Measurements from ENCODE around the gene TFAP2E. TPM values are rescaled to one million over a fixed set of nuclear protein-coding genes. Genes with fewer than 3 reads are reported as not detected.

TFAP2E gene
- polyA plus RNA-seq (2013, experiment 1 of 2) = 0.20 TPM
- 0.19 TPM for polyA plus RNA-seq (2013, experiment 2 of 2)

- H3K9ac ChIP-seq (ENCODE audit: low read depth, low read length) = 0 out of 2 replicates have a peak within 1 kb of the TSS, but pooled peaks have one; percentile 25
- peaks cover 89% of the 10 kb centered on the region for H3K27me3 ChIP-seq (ENCODE audit: insufficient read depth, low read length)
- H3K4me1 ChIP-seq (ENCODE audit: insufficient read depth, low read length) = 0 out of 2 replicates have a peak, but pooled peaks cover 2% of the 10 kb centered on the region
- no peaks in the 10 kb centered on the region for H3K36me3 ChIP-seq (ENCODE audit: insufficient read depth, low read length)
- H3K4me3 ChIP-seq (ENCODE audit: low read length) = peak within 1 kb of the TSS; percentile 62
- no peak within 1 kb of the TSS for H3K27ac ChIP-seq (ENCODE audit: low read depth, low read length)
- H3K9me3 ChIP-seq (ENCODE audit: insufficient read depth, low read depth, low read length) = no peaks in the 10 kb centered on the region
- WGBS = 2% methylated on average over 95 of the region's 95 CpGs
These were observed at the start of gene TFAP2E for GRCh38 chr1:35573198-35574124. TSS of gene TFAP2E (plus strand) at chr1:35573314. CDS start at chr1:35573578, 264 bp downstream.

DNA sequence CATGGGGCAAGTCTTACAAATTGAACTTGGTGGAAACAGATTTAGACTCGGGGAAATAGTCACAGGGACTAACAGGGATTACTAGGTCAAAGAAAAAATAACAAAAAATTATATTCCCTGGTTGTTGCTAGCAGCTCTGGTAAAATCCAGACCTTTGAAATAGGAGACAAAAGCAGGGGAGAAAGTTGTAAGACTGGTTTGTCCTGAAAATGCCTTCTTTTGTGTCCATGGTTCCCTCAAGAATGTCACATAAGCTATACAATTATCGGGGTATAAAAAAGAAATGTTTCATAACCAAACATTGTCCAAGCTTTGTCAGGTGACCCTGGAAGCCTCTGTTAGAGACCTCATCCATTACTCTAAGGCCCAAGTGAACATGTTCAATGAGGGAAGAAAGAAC, 49.0 kb upstream of the TFAP2E start:
- Histone ChIP-seq H3K9ac (ENCODE audit: low read depth, low read length) (no peak overlapping the region), H3K4me1 (ENCODE audit: insufficient read depth, low read length) (peaks cover 19% of the 10 kb centered on the region), H3K36me3 (ENCODE audit: insufficient read depth, low read length) (peaks cover 7% of the 10 kb centered on the region; the same call in 1 of the 2 replicates), H3K4me3 (ENCODE audit: low read length) (peak overlapping the region; percentile 3; the same call in 1 of the 2 replicates), H3K27me3 (ENCODE audit: insufficient read depth, low read length) (no peaks in the 10 kb centered on the region), H3K9me3 (ENCODE audit: insufficient read depth, low read depth, low read length) (no peaks in the 10 kb centered on the region; the same call in 1 of the 2 replicates), H3K27ac (ENCODE audit: low read depth, low read length) (no peak overlapping the region)
- WGBS = 100% methylated on average over 2 of the region's 2 CpGs

- Histone ChIP-seq H3K27ac (ENCODE audit: low read depth, low read length) (no peak overlapping the region), H3K36me3 (ENCODE audit: insufficient read depth, low read length) (peaks cover 37% of the 10 kb centered on the region), H3K4me1 (ENCODE audit: insufficient read depth, low read length) (peaks cover 13% of the 10 kb centered on the region), H3K27me3 (ENCODE audit: insufficient read depth, low read length) (no peaks in the 10 kb centered on the region), H3K9ac (ENCODE audit: low read depth, low read length) (no peak overlapping the region), H3K4me3 (ENCODE audit: low read length) (no peak overlapping the region), H3K9me3 (ENCODE audit: insufficient read depth, low read depth, low read length) (peaks cover 4% of the 10 kb centered on the region; the same call in 1 of the 2 replicates)
- WGBS = 74% methylated on average over 5 of the region's 5 CpGs
These were observed 42.9 kb upstream of the TFAP2E start for GRCh38 chr1:35530168-35530567.

DNA sequence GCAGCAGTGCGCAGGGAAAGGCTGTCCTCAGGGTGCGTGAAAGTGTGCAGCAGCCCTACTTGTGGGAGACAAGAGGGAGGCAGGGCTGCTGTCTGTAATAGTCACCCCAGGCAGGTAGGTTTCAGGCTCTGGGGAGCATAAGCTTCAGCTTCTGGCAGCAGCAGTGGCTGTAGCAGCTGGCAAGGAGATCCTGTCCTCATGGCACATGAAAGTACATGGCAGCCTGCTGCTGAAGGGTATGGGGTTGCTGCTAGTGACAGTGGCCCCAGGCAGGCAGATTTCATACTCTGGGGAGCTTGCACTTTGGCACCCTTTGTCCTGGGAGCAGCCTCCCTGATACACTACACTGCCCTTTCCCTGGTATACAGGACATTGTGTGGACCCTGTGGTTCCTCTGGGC, 42.2 kb upstream of the TFAP2E start:
- peaks cover 19% of the 10 kb centered on the region for H3K4me1 ChIP-seq (ENCODE audit: insufficient read depth, low read length)
- H3K4me3 ChIP-seq (ENCODE audit: low read length) = no peak overlapping the region
- peaks cover 37% of the 10 kb centered on the region for H3K36me3 ChIP-seq (ENCODE audit: insufficient read depth, low read length)
- WGBS = 93% methylated on average over 2 of the region's 2 CpGs
- no peaks in the 10 kb centered on the region for H3K27me3 ChIP-seq (ENCODE audit: insufficient read depth, low read length)
- peaks cover 4% of the 10 kb centered on the region; the same call in 1 of the 2 replicates for H3K9me3 ChIP-seq (ENCODE audit: insufficient read depth, low read depth, low read length)
- H3K9ac ChIP-seq (ENCODE audit: low read depth, low read length) = no peak overlapping the region
- no peak overlapping the region for H3K27ac ChIP-seq (ENCODE audit: low read depth, low read length)

DNA sequence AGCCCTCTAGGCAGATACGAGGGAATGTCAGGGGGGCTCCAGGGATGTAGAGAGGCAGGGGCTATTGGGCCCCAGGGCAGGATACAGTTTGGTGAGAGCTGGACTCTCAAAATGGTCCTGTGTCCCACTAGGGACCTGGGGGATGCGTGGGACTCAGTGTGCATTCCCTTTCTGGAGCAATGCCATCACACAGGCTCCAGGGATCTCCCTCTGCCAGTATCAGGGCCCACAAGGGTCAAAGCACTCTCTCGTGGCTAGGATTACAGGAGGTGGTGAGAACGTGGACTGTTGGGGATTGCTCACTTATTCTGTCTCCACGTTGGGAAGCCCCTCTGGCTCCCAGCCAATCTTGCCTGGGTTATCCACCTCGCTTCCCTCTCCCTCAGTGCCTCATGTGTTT, 41.7 kb upstream of the TFAP2E start:
- peaks cover 23% of the 10 kb centered on the region for H3K4me1 ChIP-seq (ENCODE audit: insufficient read depth, low read length)
- no peak overlapping the region for H3K4me3 ChIP-seq (ENCODE audit: low read length)
- H3K9ac ChIP-seq (ENCODE audit: low read depth, low read length) = no peak overlapping the region
- no peaks in the 10 kb centered on the region for H3K27me3 ChIP-seq (ENCODE audit: insufficient read depth, low read length)
- WGBS = 96% methylated on average over 6 of the region's 6 CpGs
- H3K27ac ChIP-seq (ENCODE audit: low read depth, low read length) = no peak overlapping the region
- H3K36me3 ChIP-seq (ENCODE audit: insufficient read depth, low read length) = peaks cover 37% of the 10 kb centered on the region
- H3K9me3 ChIP-seq (ENCODE audit: insufficient read depth, low read depth, low read length) = peaks cover 4% of the 10 kb centered on the region; the same call in 1 of the 2 replicates

- Histone ChIP-seq H3K36me3 (ENCODE audit: insufficient read depth, low read length) (peaks cover 37% of the 10 kb centered on the region), H3K9ac (ENCODE audit: low read depth, low read length) (no peak overlapping the region), H3K27me3 (ENCODE audit: insufficient read depth, low read length) (no peaks in the 10 kb centered on the region), H3K9me3 (ENCODE audit: insufficient read depth, low read depth, low read length) (peaks cover 4% of the 10 kb centered on the region; the same call in 1 of the 2 replicates), H3K4me1 (ENCODE audit: insufficient read depth, low read length) (peaks cover 36% of the 10 kb centered on the region), H3K4me3 (ENCODE audit: low read length) (no peak overlapping the region), H3K27ac (ENCODE audit: low read depth, low read length) (no peak overlapping the region)
- 88% methylated on average over 1 of the region's 1 CpG for WGBS
These were observed 40.5 kb upstream of the TFAP2E start for GRCh38 chr1:35532497-35533223.

GRCh38 chr1:35533586-35533985, 39.5 kb upstream of the TFAP2E start:
- Histone ChIP-seq H3K27ac (ENCODE audit: low read depth, low read length) (no peak overlapping the region), H3K9me3 (ENCODE audit: insufficient read depth, low read depth, low read length) (peaks cover 4% of the 10 kb centered on the region; the same call in 1 of the 2 replicates)
- 65% methylated on average over 1 of the region's 1 CpG for WGBS

GRCh38 chr1:35535243-35535642, 37.9 kb upstream of the TFAP2E start:
- Histone ChIP-seq H3K9me3 (ENCODE audit: insufficient read depth, low read depth, low read length) (peaks cover 3% of the 10 kb centered on the region; the same call in 1 of the 2 replicates), H3K36me3 (ENCODE audit: insufficient read depth, low read length) (peaks cover 21% of the 10 kb centered on the region), H3K4me1 (ENCODE audit: insufficient read depth, low read length) (peaks cover 51% of the 10 kb centered on the region)

More at GRCh38 chr1:35533586-35533985, 39.5 kb upstream of the TFAP2E start:
- Histone ChIP-seq H3K27me3 (ENCODE audit: insufficient read depth, low read length) (no peaks in the 10 kb centered on the region), H3K4me1 (ENCODE audit: insufficient read depth, low read length) (peaks cover 40% of the 10 kb centered on the region), H3K9ac (ENCODE audit: low read depth, low read length) (no peak overlapping the region), H3K36me3 (ENCODE audit: insufficient read depth, low read length) (peaks cover 34% of the 10 kb centered on the region), H3K4me3 (ENCODE audit: low read length) (no peak overlapping the region)

DNA sequence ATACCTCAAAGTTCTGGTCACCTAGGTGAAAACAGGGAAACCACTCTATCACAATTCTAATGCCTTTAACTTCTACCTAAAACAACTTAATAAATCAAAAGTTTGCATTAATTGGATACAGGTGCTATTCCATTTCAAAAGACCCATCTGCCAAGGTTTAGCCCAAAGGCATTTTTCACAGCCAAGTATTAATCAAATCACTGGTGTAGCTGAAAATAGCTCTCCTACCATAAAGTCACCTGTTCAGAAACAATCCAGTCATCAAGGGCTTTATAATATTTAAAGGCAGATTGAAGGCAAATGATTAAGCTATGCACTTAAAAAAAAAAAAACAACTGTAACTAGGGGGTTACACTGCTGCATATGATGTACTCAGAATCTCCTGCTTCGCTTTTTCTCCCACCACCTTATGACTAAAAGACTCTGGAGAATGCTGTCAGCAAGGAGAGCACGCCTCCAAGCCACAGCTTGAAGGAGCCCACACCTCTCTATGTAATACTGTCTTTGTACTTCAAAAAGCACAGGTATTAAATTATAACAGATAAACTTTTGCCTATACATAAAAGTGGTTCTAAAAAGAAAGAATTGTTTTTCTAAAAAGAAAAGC, 36.5 kb upstream of the TFAP2E start:
- WGBS = 88% methylated on average over 1 of the region's 2 CpGs
- Histone ChIP-seq H3K27ac (ENCODE audit: low read depth, low read length) (0 out of 2 replicates have a peak overlapping the region, but pooled peaks have one; percentile 53), H3K36me3 (ENCODE audit: insufficient read depth, low read length) (peaks cover 15% of the 10 kb centered on the region), H3K4me3 (ENCODE audit: low read length) (no peak overlapping the region), H3K4me1 (ENCODE audit: insufficient read depth, low read length) (peaks cover 51% of the 10 kb centered on the region), H3K9me3 (ENCODE audit: insufficient read depth, low read depth, low read length) (no peaks in the 10 kb centered on the region), H3K27me3 (ENCODE audit: insufficient read depth, low read length) (no peaks in the 10 kb centered on the region), H3K9ac (ENCODE audit: low read depth, low read length) (no peak overlapping the region)

More at GRCh38 chr1:35535243-35535642, 37.9 kb upstream of the TFAP2E start:
- H3K9ac ChIP-seq (ENCODE audit: low read depth, low read length) = no peak overlapping the region
- H3K27me3 ChIP-seq (ENCODE audit: insufficient read depth, low read length) = no peaks in the 10 kb centered on the region
- peak overlapping the region; percentile 52; the same call in 1 of the 2 replicates for H3K27ac ChIP-seq (ENCODE audit: low read depth, low read length)
- H3K4me3 ChIP-seq (ENCODE audit: low read length) = no peak overlapping the region

DNA sequence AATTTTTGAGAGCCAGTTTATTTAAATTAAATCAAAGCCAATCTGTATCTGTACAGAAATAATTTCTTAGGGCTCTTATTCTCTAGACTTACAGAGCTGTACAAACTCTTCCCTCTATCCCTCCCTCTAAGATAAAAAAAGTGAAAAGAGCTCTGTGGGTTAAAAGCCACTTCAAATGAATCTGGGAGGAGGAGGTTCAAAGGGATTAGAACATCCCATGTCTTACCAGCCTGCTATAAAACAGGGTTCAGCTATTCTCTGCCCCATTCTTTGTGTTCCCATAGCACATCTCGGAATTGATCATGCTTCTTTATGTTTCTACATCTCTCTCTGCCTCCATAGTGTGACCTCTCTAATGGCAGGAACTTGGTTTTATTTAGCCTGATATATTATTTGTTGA, 35.3 kb upstream of the TFAP2E start:
- Histone ChIP-seq H3K36me3 (ENCODE audit: insufficient read depth, low read length) (peaks cover 22% of the 10 kb centered on the region), H3K27me3 (ENCODE audit: insufficient read depth, low read length) (no peaks in the 10 kb centered on the region), H3K27ac (ENCODE audit: low read depth, low read length) (no peak overlapping the region), H3K9me3 (ENCODE audit: insufficient read depth, low read depth, low read length) (no peaks in the 10 kb centered on the region), H3K4me1 (ENCODE audit: insufficient read depth, low read length) (peaks cover 51% of the 10 kb centered on the region), H3K9ac (ENCODE audit: low read depth, low read length) (no peak overlapping the region), H3K4me3 (ENCODE audit: low read length) (no peak overlapping the region)
- WGBS = 83% methylated on average over 1 of the region's 1 CpG
